GM12873 (cell line): ENCODE results near the gene FKRP.

Source experiments
- TF ChIP-seq, protein P1 (sequence below): IDR thresholded peaks from 2 replicates; pipeline ENCODE4 v1.5.1; 2012; ENCODE audit warnings: low read depth, mild to moderate bottlenecking, moderate library complexity, low read length, control low read depth; ENCODE audit not compliant: insufficient read depth; ENCODE audit errors: missing control alignments

The FKRP gene

DNA sequence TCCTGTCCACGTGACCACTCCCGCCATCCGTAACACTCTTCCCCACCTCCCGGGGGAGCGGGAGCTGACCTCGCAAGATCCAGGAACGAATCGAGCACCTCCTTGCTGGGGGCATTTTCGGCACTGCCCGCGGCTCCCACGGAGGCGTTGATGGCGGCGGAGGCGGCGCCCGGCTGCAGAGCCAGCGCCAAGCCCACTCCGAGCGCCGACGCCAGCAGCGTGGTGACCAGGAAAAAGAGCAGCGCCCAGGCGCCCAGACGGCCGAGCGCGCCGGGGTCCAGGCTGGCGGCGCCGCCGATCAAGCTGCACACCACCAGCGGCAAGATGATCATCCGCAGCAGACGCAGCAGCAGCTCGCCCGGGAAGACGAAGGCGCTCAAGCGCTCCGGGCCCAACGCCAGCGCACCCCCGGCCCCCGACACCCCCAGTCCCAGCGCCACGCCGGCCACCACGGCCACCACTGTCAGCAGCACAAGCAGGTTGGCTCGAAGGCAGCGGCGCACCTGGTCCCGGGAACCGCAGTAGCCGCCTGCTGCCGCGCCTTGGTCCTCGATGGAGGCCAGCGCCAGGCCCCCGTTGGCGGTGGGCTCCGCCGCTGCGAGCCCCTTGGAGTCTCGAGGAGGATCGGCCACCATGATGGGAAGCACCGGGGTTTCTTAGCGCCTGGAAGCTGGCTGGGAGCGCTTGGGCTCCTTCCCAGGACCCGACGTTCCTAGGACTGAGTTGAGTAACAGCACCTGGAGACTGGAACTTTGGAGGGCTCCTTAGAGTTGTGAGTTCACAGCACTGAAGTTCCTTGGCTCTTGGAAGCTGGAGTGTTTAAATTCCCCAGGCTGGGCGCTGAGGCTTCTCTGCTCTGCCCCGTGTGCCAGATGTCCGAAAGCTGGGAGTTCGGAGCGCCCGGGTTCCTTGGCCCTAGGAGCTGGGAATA lies 41.7 kb downstream of the FKRP start:
- TF ChIP-seq, protein P1, sequence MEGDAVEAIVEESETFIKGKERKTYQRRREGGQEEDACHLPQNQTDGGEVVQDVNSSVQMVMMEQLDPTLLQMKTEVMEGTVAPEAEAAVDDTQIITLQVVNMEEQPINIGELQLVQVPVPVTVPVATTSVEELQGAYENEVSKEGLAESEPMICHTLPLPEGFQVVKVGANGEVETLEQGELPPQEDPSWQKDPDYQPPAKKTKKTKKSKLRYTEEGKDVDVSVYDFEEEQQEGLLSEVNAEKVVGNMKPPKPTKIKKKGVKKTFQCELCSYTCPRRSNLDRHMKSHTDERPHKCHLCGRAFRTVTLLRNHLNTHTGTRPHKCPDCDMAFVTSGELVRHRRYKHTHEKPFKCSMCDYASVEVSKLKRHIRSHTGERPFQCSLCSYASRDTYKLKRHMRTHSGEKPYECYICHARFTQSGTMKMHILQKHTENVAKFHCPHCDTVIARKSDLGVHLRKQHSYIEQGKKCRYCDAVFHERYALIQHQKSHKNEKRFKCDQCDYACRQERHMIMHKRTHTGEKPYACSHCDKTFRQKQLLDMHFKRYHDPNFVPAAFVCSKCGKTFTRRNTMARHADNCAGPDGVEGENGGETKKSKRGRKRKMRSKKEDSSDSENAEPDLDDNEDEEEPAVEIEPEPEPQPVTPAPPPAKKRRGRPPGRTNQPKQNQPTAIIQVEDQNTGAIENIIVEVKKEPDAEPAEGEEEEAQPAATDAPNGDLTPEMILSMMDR: no peak

DNA sequence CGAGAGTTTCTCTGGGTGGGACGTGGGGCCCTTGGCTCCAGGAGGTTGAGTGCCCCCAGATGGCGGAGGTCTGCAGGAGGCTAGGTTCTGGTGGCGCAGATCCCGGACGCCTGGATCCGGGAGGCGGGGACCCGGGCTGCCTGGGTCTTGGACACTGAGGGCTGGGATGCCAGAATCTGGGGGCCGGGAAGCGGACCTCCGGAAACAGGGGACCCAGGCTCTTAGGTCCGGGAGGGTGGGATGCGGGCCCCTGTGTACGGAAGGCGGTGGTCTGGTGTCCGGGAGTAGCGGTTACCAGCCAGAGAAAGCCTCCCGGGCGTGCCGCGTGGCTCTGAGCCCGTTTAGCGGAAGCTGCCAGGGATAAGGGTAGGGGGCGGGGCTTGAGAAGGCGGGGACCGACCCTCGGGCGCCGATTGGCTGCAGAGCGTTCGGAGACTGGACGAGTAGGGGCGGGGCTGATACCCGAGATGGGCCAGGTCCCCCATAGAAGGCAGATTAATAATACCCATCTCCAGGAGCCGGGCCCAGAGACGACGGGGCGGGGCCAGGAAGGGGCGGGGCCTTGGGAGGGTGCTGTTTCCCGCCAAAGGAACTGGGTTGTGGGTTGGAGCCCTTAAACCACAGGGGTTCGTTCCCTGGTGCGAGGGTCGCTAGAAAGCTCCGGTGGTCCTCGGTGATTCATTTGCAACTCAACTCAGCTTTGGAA lies 42.6 kb downstream of the FKRP start, which contains the start of gene SLC1A5:
TSS of gene SLC1A5 (minus strand) at position 333 of the 706 bp plus-strand sequence. CDS start 629 bp downstream, outside the sequence.
- TF ChIP-seq, protein P1: no peak

DNA sequence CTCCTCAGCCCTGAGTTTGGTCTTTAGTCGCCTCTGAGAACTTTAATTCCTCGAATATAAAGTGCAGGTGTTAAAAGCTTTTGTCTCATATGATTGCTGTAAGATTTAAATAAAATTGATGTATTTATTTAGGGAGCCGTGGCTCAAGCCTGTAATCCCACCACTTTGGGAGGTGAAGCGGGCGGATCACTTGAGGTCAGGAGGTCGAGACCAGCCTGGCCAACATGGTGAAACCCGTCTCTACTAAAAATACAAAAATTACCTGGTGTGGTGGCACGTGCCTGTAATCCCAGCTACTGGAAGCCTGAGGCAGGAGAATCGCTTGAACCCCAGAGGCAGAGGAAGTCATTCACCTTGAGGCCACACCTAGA lies 43.1 kb downstream of the FKRP start:
- TF ChIP-seq, protein P1: no peak

DNA sequence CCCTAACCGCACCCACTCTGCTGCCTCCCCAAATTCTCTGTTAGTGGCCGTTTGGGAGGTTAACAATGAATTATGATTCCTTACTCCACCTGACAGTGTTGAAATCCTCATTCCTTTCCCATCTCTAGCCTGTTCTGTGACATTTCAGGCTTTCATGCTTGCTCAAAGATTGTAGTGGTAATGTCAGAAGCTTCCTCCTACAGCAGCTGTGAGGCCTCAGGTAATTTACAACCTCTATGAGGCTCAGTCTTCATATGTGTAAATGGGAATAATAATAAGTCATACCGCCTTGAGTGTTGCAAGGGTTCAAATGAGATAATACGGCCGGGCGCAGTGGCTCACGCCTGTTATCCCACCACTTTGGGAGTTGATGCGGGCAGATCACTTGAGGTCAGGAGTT lies 43.5 kb downstream of the FKRP start:
- TF ChIP-seq, protein P1: no peak

DNA sequence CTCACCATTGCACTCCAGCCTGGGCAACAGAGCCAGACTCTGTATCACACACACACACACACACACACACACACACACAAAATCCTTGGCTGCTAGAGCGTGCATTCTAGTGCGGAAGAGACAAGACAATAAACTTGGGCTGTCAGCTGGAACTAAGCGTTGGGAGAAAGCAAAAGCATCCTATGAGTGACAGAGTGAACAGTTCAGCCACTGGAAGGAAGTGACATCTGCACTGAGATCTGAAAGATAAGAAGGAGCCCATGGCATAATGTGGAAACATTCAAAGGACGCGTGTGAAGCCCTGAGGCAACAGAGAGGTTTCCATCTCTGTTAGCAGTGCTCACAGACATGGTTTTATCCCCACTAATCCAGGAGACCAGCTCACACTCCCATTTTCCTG lies 46.1 kb downstream of the FKRP start:
- TF ChIP-seq, protein P1: no peak

DNA sequence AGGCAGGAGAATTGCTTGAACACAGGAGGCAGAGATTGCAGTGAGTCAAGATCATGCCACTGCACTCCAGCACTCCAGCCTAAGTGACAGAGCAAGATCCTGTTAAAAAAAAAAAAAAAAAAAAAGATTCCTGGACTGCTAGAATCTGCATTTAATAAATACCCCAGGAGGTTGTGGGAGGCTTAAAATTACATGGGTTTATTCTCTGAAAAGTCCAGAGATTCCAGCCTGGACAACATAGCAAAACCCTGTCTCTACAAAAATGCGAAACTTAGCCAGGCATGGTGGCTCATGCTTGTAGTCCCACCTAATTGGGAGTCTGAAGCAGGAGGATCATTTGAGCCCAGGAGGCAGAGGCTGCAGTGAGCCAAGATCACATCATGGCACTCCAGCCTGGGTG lies 52.0 kb downstream of the FKRP start:
- TF ChIP-seq, protein P1: no peak

DNA sequence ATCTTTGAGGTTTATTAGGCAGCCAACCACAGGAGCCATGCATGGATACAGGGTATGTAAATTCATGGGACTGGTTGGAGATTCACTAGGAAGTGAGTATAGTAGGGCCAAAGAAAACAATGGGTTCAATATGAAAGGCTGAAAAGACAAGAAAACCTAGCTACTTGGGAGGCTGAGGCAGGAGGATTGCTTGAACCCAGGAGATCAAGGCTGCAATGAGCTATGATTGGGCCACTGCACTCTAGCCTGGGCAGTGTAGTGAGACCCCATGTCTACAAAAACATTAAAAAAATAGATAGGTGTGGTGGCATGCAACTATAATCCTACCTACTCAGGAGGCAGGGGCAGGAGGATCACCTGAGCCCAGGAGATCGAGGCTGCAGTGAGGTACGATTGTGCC lies 52.9 kb downstream of the FKRP start:
- TF ChIP-seq, protein P1: no peak
